SK-N-MC (cell line): Measurements from ENCODE around the gene PRR19.

Experiments
- EZH2 ChIP-seq: fragments of 200-600 bp; sonication (generic); IDR thresholded peaks from one replicate; pipeline ENCODE4 v1.6.1; 2017; ENCODE audit warnings: antibody characterized with exemption
- FOXP2 ChIP-seq: optimal IDR thresholded peaks from 2 replicates; pipeline ENCODE3; 2011; ENCODE audit warnings: mild to moderate bottlenecking, moderate library complexity; ENCODE audit not compliant: insufficient read depth; ENCODE audit errors: extremely low read length, control extremely low read depth
- POLR2AphosphoS5 ChIP-seq: IDR thresholded peaks from 2 replicates; pipeline ENCODE4 v1.6.1; 2012; ENCODE audit warnings: mild to moderate bottlenecking, low read depth, low read length, borderline replicate concordance

- TF ChIP-seq EZH2: no peak
- TF ChIP-seq POLR2AphosphoS5: no peak
- no peak for TF ChIP-seq FOXP2
Observed at GRCh38 chr19:42278452-42279154, 23.3 kb upstream of the PRR19 start.
